Retinal pigment epithelial cell (primary cell): ENCODE results near the gene BUD13.
"Not testable (repeated sequence)": the region's sequence is repeated elsewhere in the genome, so short reads cannot be mapped to it uniquely, and the experiment has no call there.

Source experiments
- DNase-seq: peaks from one replicate; pipeline ENCODE4 v3.0.0-alpha.2; 2010; ENCODE audit warnings: low read depth
- H3K4me3 ChIP-seq: 2 replicates; pipeline ENCODE4 v1.5.1; 2011; ENCODE audit warnings: mild to moderate bottlenecking, low read length, control low read depth, moderate library complexity
- CTCF ChIP-seq: conservative IDR thresholded peaks from 2 replicates; pipeline ENCODE4 v1.5.1; 2011; ENCODE audit warnings: low read depth, low read length, control low read depth, inconsistent platforms

Gene BUD13

GRCh38 chr11:116813170-116813569 lies 40.4 kb upstream of the BUD13 start:
- no peak for DNase-seq
- H3K4me3 ChIP-seq = no peak overlapping the region
- TF ChIP-seq CTCF = no peak

- H3K4me3 ChIP-seq = no peak overlapping the region
- no peak for DNase-seq
- no peak for TF ChIP-seq CTCF
Measured at GRCh38 chr11:116812109-116812508, 39.3 kb upstream of the BUD13 start.

GRCh38 chr11:116811194-116811593 lies 38.4 kb upstream of the BUD13 start:
- DNase-seq = no peak
- TF ChIP-seq CTCF = no peak
- H3K4me3 ChIP-seq = no peak overlapping the region

GRCh38 chr11:116808262-116809175 lies 35.7 kb upstream of the BUD13 start:
- no peak for DNase-seq

GRCh38 chr11:116807601-116808261 lies 34.9 kb upstream of the BUD13 start:
- no peak for TF ChIP-seq CTCF
- H3K4me3 ChIP-seq = no peak overlapping the region
- no peak for DNase-seq

More at GRCh38 chr11:116808262-116809175, 35.7 kb upstream of the BUD13 start:
- TF ChIP-seq CTCF = no peak
- H3K4me3 ChIP-seq = no peak overlapping the region

GRCh38 chr11:116804001-116804400 lies 31.2 kb upstream of the BUD13 start:
- TF ChIP-seq CTCF = no peak
- no peak for DNase-seq
- no peak overlapping the region for H3K4me3 ChIP-seq

- not testable (repeated sequence) for DNase-seq, H3K4me3 ChIP-seq
Measured at GRCh38 chr11:116801662-116802061, 28.9 kb upstream of the BUD13 start.
